Breast epithelium (tissue), 4 donors: ENCODE data around the gene ARSA. TPM values are rescaled to one million over a fixed set of nuclear protein-coding genes. Genes with fewer than 3 reads are reported as not detected.
A peak's percentile ranks its signal among the peaks of the same experiment; 100 is the strongest.

ENCODE experiments used
- DNase-seq, 2 donors: peaks; one replicate each; pipeline ENCODE4 v3.0.0-alpha.2; 2019; ENCODE audit warnings: low spot score in 2 of 2
- H3K27ac ChIP-seq, 2 donors: fragments of 200-600 bp; sonication (generic) in 1 of 2; one replicate each; pipeline ENCODE4 v1.5.1; 2016 to 2019; ENCODE audit warnings: mild to moderate bottlenecking in 1 of 2
- H3K27me3 ChIP-seq, 2 donors: fragments of 200-600 bp; sonication (generic) in 1 of 2; one replicate each; pipeline versions ENCODE4 v1.5.1 to v1.6.0; 2017 to 2019; ENCODE audit warnings: control low read depth in 1 of 2, mild to moderate bottlenecking in 1 of 2
- H3K36me3 ChIP-seq: fragments of 200-600 bp; one replicate; pipeline ENCODE4 v1.5.1; 2019
- H3K4me1 ChIP-seq, 2 donors: fragments of 200-600 bp; sonication (generic); one replicate each; pipeline ENCODE4 v1.5.1; 2016 to 2019; ENCODE audit warnings: control low read depth in 1 of 2
- H3K4me3 ChIP-seq, 3 donors: fragments of 200-600 bp; sonication (generic); 1 replicate in 2 of 3; 2 replicates in 1 of 3; pipeline ENCODE4 v1.5.1; 2016 to 2019; ENCODE audit warnings: mild to moderate bottlenecking in 3 of 3, moderate library complexity in 2 of 3
- H3K9me3 ChIP-seq, 2 donors: fragments of 200-600 bp; sonication (generic) in 1 of 2; one replicate each; pipeline ENCODE4 v1.5.1; 2016 to 2019; ENCODE audit warnings: control low read depth in 1 of 2
- CTCF ChIP-seq, 3 donors: fragments of 450-650 bp; IDR thresholded peaks; one replicate each; pipeline ENCODE4 v1.5.1; 2016 to 2017; ENCODE audit warnings: antibody characterized with exemption in 3 of 3, mild to moderate bottlenecking in 3 of 3, moderate library complexity in 3 of 3
- POLR2A ChIP-seq: fragments of 450-650 bp; IDR thresholded peaks from one replicate; pipeline ENCODE4 v1.6.1; 2016; ENCODE audit warnings: antibody characterized with exemption, mild to moderate bottlenecking, moderate library complexity
- POLR2AphosphoS5 ChIP-seq, 3 donors: sonication (generic); formaldehyde crosslinking; IDR thresholded peaks; one replicate each; pipeline ENCODE4 v1.6.1; 2017; ENCODE audit warnings: antibody characterized with exemption in 3 of 3
- intact Hi-C: fragments of 100-400 bp; cut with DNase I; formaldehyde crosslinking; loops from one replicate; pipeline ENCODE4 v1.15.1; 2023; ENCODE audit warnings: low total_unique reads
- total RNA-seq, 3 donors: library from RNA; depleted of rRNA; stranded (reverse); fragments of >200 nt; gene quantifications; one replicate each; pipeline ENCODE4 v1.1.0, GENCODE V29; 2016

ARSA gene
- total RNA-seq, 3 donors from 2014 or later, result 23.8 to 39.0 (median 36.3) TPM

DNA sequence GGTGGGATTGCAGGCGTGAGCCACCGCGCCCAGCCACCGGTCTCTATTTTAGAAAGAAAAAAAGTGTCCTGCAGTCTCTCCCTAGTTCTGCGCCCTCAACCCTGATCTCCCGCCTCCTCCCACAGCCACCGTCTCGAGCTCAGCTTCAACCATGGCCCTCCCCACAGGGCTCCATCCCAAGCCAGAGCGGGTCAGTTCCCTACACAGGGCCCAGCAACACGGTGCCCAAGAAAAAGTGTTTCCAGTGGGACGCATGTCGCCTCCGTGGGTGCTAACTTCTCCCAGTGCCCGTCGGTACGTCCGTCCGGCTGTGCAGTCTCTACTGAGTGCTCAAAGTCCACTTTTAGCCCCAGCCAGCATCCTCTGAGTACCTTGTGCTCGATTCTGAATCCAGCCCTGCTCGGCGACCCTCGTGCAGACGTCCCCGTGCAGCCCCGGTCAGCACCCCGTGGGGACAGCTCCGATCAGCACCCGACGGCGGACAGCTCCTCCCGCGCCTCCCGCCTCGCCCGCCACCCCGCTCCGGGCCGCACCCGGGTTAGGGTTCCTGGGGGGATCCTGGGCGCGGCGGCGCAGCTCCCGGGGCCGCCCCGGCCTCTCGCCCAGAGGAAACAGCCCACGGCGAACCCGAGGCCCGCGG lies 28.0 kb downstream of the ARSA start:
- no peaks in the 10 kb centered on the region for H3K36me3 ChIP-seq
- H3K4me1 ChIP-seq, result peaks cover 4 to 5% of the 10 kb centered on the region in 2 donors
- H3K27ac ChIP-seq, result no peak overlapping the region
- no peaks in the 10 kb centered on the region for H3K9me3 ChIP-seq
- TF ChIP-seq POLR2A (no peak), POLR2AphosphoS5 (IDR thresholded peaks at IDR 0.05) (no peak), CTCF (IDR thresholded peaks at IDR 0.05) (no peak)
- peak in 1 of 2 donors; percentile 66 for DNase-seq
- peak overlapping the region; percentile 34 to 75 (median 55) for H3K4me3 ChIP-seq
- intact Hi-C loops, result no loop called here
- peaks cover 0 to 7% of the 10 kb centered on the region in 2 donors for H3K27me3 ChIP-seq

DNA sequence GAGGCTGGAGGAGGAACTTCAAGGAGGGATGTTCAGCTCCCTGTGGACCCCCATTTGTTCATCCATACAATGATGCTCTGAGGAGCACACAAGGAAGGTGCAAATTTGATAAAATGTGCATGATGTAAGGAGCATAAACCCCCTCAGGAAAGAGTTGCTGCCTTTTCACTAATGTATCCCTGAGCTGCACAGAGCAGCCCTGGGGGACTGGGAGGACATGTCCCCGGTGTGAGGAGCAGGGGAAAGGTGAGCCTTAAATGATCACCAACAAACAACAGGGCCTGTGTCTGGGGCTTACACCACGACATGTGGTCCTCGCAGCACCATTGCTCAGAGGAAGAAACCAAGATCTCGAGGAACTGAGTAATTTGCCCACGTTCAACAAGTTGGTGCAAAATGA lies 30.9 kb downstream of the ARSA start:
- H3K9me3 ChIP-seq, result no peaks in the 10 kb centered on the region
- H3K4me3 ChIP-seq, result no peak overlapping the region
- no peak for TF ChIP-seq CTCF (IDR thresholded peaks at IDR 0.05)
- no peak for TF ChIP-seq POLR2A
- TF ChIP-seq POLR2AphosphoS5 (IDR thresholded peaks at IDR 0.05), result no peak
- no peaks in the 10 kb centered on the region for H3K27me3 ChIP-seq
- no peak for DNase-seq
- intact Hi-C loops, result no loop called here
- no peak overlapping the region for H3K27ac ChIP-seq
- H3K4me1 ChIP-seq, result peaks cover 4 to 5% of the 10 kb centered on the region in 2 donors
- no peaks in the 10 kb centered on the region for H3K36me3 ChIP-seq

DNA sequence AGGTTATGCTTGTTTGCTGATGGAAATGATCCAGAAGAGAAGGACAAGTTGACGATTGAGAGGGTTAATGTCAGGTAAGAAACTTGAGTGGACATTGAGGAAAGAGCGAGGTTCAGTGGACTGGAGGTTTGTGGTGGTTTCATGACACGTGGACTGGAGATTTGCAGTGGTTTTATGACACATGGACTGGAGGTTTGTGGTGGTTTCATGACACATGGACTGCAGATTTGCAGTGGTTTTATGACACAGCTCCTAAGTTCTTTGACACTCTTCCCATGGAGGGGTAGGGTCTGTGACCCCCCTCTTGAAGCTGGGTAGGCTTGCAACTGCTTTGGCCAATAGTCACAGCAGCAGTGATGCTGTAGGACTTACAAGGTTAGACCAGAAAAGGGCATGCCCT lies 32.8 kb downstream of the ARSA start:
- DNase-seq, result no peak
- Histone ChIP-seq H3K4me1 (peaks cover 0 to under 1% of the 10 kb centered on the region in 2 donors), H3K27me3 (no peaks in the 10 kb centered on the region), H3K27ac (no peak overlapping the region), H3K36me3 (no peaks in the 10 kb centered on the region), H3K4me3 (no peak overlapping the region), H3K9me3 (no peaks in the 10 kb centered on the region)
- TF ChIP-seq POLR2A (no peak), CTCF (IDR thresholded peaks at IDR 0.05) (no peak), POLR2AphosphoS5 (IDR thresholded peaks at IDR 0.05) (no peak)
- intact Hi-C loops, result no loop called here

DNA sequence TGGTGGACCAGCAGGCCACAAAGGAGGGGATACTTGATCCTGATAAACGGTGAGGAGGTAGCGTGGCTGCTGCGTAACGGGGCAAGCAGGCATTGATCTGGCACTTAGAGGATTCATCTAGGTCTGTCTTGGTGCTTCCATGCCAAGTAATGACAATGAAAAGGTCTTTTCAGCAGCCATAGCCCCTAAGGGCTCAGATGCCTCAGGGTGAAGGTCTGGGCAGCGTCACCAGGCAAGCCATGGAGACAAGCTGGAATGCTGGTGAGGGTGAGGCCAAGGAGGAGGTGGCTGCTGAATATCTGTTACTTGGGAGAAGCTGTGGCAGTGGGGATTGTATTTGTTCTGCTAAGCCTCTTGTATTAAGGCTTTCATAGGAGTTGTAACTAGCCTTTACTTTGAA lies 40.5 kb downstream of the ARSA start:
- no peak overlapping the region for H3K27ac ChIP-seq
- no peaks in the 10 kb centered on the region for H3K27me3 ChIP-seq
- no peak for DNase-seq
- H3K36me3 ChIP-seq, result no peaks in the 10 kb centered on the region
- intact Hi-C loops, result no loop called here
- no peak for TF ChIP-seq POLR2A
- TF ChIP-seq CTCF (IDR thresholded peaks at IDR 0.05), result no peak
- no peak for TF ChIP-seq POLR2AphosphoS5 (IDR thresholded peaks at IDR 0.05)
- no peaks in the 10 kb centered on the region for H3K9me3 ChIP-seq
- no peak overlapping the region for H3K4me3 ChIP-seq
- H3K4me1 ChIP-seq, result no peaks in the 10 kb centered on the region

DNA sequence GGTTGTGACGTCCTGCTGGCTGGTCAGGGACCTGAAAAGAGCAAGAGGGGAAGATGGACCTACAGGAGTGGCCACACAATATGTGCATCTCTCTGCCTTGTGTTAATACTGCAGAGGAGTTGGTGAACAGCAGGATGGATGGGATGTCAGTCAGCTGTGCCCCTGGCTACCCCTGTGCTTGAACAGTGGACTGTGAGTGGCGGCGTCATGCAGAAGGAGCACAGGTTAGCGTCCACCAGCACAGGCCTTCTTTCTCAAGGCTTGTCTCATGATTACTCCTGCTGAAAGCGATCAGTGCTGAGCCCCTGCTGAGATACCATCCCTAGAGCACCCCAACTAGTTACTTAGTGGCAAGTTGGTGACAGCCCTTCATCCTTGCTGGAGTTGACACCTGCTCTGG lies 41.5 kb downstream of the ARSA start:
- Histone ChIP-seq H3K36me3 (no peaks in the 10 kb centered on the region), H3K4me3 (no peak overlapping the region), H3K9me3 (no peaks in the 10 kb centered on the region), H3K27ac (no peak overlapping the region), H3K27me3 (no peaks in the 10 kb centered on the region), H3K4me1 (peaks cover 0 to 5% of the 10 kb centered on the region in 2 donors)
- DNase-seq, result no peak
- intact Hi-C loops, result no loop called here
- TF ChIP-seq POLR2AphosphoS5 (IDR thresholded peaks at IDR 0.05), result no peak
- no peak for TF ChIP-seq CTCF (IDR thresholded peaks at IDR 0.05)
